NT2/D1 (cell line): ENCODE results near the gene AGAP1.
A peak's percentile ranks its signal among the peaks of the same experiment; 100 is the strongest.

ENCODE experiments used
- DNase-seq: peaks from one replicate; pipeline ENCODE4 v3.0.0-alpha.2; 2011; ENCODE audit warnings: low read depth, low spot score
- H3K27me3 ChIP-seq: 2 replicates; pipeline ENCODE4 v1.6.0; 2011; ENCODE audit warnings: mild to moderate bottlenecking; ENCODE audit not compliant: insufficient read length, insufficient read depth
- H3K36me3 ChIP-seq: 2 replicates; pipeline ENCODE4 v1.6.1; 2011; ENCODE audit warnings: mild to moderate bottlenecking, low read length, mixed read lengths; ENCODE audit not compliant: insufficient read depth, insufficient read length
- H3K4me1 ChIP-seq: 2 replicates; pipeline ENCODE4 v1.5.1; 2011; ENCODE audit not compliant: insufficient read depth, insufficient read length
- H3K4me3 ChIP-seq: 2 replicates; pipeline ENCODE4 v1.5.1; 2011; ENCODE audit warnings: low read depth; ENCODE audit not compliant: insufficient read length
- H3K9ac ChIP-seq: 2 replicates; pipeline ENCODE4 v1.6.0; 2011; ENCODE audit warnings: low read depth; ENCODE audit not compliant: insufficient read length
- H3K9me3 ChIP-seq: 2 replicates; pipeline ENCODE4 v1.5.1; 2011; ENCODE audit warnings: mild to moderate bottlenecking, low read length; ENCODE audit not compliant: insufficient read depth
- SUZ12 ChIP-seq: IDR thresholded peaks from 2 replicates; pipeline ENCODE4 v1.6.1; 2011; ENCODE audit not compliant: insufficient read length, insufficient read depth; ENCODE audit errors: extremely low read depth
- YY1 ChIP-seq: IDR thresholded peaks from 2 replicates; pipeline ENCODE4 v1.6.1; 2011; ENCODE audit not compliant: insufficient read length, insufficient read depth
- ZNF274 ChIP-seq: IDR thresholded peaks from 2 replicates; pipeline ENCODE4 v1.6.1; 2011; ENCODE audit warnings: mild to moderate bottlenecking, low read depth, low read length

AGAP1 gene

GRCh38 chr2:235458839-235459273 is 35.0 kb upstream of the AGAP1 start:
- TF ChIP-seq ZNF274 (no peak), SUZ12 (no peak), YY1 (no peak)
- peaks cover 4% of the 10 kb centered on the region for H3K4me1 ChIP-seq
- H3K27me3 ChIP-seq, result no peaks in the 10 kb centered on the region
- no peaks in the 10 kb centered on the region for H3K9me3 ChIP-seq
- peak; percentile 22 for DNase-seq
- H3K36me3 ChIP-seq, result no peaks in the 10 kb centered on the region
- H3K9ac ChIP-seq, result no peak overlapping the region
- H3K4me3 ChIP-seq, result no peak overlapping the region

DNA sequence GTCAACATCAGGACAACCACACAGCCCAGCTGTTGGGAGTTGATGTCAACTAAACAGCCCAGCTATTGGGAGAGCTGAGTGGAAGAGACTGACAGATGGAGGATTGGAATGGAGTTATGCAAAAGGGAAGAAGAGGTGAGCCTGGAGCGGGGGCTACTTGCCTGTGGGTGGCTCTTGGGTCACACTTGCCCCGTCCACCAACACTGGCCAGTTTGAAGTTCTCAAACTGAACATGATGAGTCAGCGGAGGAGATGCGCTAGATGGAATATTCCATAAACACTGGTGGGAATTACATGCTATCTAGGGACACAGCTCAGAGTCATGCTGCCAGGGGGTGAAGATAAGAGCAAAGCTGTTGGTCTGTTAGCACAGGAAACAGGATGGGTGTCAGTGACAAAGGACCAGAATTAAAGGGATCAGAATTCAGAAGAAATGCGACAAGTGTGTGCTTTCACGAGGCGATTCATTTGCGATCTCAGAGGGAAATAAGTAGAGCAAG is 33.2 kb upstream of the AGAP1 start:
- TF ChIP-seq YY1 (no peak), SUZ12 (no peak), ZNF274 (no peak)
- H3K4me1 ChIP-seq, result peaks cover 4% of the 10 kb centered on the region
- no peak overlapping the region for H3K9ac ChIP-seq
- H3K4me3 ChIP-seq, result no peak overlapping the region
- H3K27me3 ChIP-seq, result no peaks in the 10 kb centered on the region
- DNase-seq, result no peak
- no peaks in the 10 kb centered on the region for H3K36me3 ChIP-seq
- no peaks in the 10 kb centered on the region for H3K9me3 ChIP-seq

DNA sequence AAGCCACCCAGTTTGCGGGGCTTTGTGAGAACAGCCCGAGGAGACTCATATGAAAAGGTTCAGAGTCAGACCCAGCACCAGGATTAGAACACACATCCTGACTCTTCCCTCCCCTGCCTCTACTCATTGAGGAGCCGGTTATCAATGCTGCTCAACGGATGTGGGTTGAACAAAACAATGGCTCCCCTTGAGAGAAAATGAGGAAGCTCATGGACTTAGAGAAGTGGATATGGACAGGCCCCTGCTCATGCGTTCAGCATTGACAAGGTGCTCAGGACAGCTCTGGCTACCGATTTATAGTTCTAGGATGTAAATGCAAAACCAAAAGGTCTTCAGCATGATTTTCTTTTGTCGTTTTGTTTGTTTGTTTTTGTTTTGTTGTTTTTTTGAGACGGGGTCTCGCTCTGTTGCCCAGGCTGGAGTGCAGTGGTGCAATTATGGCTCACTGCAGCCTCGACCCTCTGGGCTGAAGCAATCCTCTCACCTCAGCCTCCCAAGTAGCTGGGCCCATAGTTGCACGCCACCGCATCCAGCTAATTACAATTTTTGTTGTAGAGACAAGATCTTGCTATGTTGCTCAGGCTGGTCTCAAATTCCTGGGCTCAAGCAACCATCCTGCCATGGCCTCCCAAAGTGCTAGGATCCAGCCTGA is 32.0 kb upstream of the AGAP1 start:
- DNase-seq, result no peak
- no peaks in the 10 kb centered on the region for H3K9me3 ChIP-seq
- no peak overlapping the region for H3K9ac ChIP-seq
- H3K4me1 ChIP-seq, result peaks cover 4% of the 10 kb centered on the region
- TF ChIP-seq SUZ12, result no peak
- TF ChIP-seq ZNF274, result no peak
- no peak for TF ChIP-seq YY1
- no peaks in the 10 kb centered on the region for H3K36me3 ChIP-seq
- no peak overlapping the region for H3K4me3 ChIP-seq
- no peaks in the 10 kb centered on the region for H3K27me3 ChIP-seq

DNA sequence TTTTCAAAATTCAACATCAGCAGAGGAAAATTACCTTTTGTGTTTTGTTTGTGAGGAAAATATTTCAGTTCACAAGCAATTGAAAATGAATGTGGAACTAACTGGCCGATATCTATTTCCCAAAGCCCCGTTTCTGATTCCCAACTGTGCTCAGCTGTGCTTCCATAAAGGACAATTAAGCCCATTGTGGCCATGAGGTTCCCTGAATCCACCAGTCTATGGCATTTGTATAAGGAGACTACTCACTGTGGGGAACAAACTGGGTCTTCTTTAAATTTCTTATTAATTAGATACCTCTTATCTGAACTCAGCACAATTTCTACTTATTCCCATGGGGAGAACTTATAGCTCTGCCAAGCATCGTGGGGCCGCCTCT is 31.4 kb upstream of the AGAP1 start:
- no peak for TF ChIP-seq SUZ12
- TF ChIP-seq YY1, result no peak
- TF ChIP-seq ZNF274, result no peak

DNA sequence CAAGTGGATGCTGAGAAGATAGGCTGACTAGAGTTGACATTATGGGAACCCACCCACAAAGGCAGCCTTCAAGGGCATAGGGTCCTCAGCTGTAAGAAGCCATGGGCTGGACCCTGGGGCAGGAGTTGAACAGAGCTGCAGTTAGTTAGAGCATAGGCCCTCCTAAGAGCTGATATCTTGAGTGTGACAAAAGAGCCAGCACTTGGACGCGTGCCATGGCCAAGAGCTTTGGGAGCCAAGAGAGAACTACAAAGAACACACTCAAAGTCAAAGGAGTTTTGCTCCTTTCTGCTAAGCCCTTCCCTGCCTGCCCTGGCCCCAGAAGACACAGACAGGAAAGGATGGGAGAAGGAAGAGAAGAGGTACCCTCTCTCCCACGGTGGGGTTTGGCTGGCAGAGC is 29.9 kb upstream of the AGAP1 start:
- TF ChIP-seq ZNF274 (no peak), YY1 (no peak), SUZ12 (no peak)
- H3K4me3 ChIP-seq, result no peak overlapping the region
- no peak for DNase-seq
- H3K4me1 ChIP-seq, result peaks cover 1% of the 10 kb centered on the region
- no peaks in the 10 kb centered on the region for H3K36me3 ChIP-seq
- H3K27me3 ChIP-seq, result no peaks in the 10 kb centered on the region
- no peak overlapping the region for H3K9ac ChIP-seq
- no peaks in the 10 kb centered on the region for H3K9me3 ChIP-seq

More for the DNA sequence above, 31.4 kb upstream of the AGAP1 start:
- H3K36me3 ChIP-seq, result no peaks in the 10 kb centered on the region
- H3K9me3 ChIP-seq, result no peaks in the 10 kb centered on the region
- H3K27me3 ChIP-seq, result no peaks in the 10 kb centered on the region
- no peak overlapping the region for H3K9ac ChIP-seq
- no peak for DNase-seq
- peaks cover 4% of the 10 kb centered on the region for H3K4me1 ChIP-seq
- no peak overlapping the region for H3K4me3 ChIP-seq

- no peak overlapping the region for H3K9ac ChIP-seq
- H3K4me3 ChIP-seq, result no peak overlapping the region
- H3K27me3 ChIP-seq, result no peaks in the 10 kb centered on the region
- TF ChIP-seq YY1 (no peak), SUZ12 (no peak), ZNF274 (no peak)
- H3K4me1 ChIP-seq, result peaks cover 3% of the 10 kb centered on the region
- no peak for DNase-seq
- no peaks in the 10 kb centered on the region for H3K9me3 ChIP-seq
- H3K36me3 ChIP-seq, result no peaks in the 10 kb centered on the region
Observed at GRCh38 chr2:235467588-235467987, 26.3 kb upstream of the AGAP1 start.

DNA sequence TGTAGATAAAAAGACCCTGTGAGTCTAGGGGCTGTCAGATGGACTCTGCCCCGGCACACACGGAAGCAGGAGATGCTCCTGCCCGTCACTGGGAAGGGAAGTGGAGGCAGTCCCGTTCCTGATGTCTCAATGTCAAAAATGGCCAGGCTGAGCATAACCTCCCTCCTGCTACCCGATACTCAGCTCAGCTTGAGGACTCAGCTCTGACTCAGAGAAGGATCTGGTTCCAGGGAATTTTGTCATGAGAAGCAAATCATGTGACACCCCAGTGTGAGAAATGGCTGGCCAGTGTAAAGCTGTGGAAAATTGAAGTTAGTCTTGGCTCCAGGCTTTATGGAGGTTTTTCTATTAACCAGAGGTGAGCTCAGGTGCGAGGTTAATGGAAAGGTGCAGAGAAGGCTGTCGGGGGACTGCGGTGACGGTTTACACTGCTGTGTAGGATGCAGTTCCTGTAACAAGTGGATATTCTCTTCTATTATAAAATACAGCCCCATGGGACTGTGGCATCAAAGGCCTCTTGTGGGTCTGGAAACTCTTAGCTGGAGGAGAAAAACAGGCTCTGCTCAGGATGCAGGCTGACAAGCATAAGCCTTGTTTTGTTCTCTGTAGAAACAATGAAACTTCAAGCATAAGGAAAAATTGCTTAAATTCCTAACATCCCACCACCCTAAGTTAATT is 24.7 kb upstream of the AGAP1 start:
- no peak for DNase-seq
- H3K4me3 ChIP-seq, result no peak overlapping the region
- TF ChIP-seq ZNF274 (no peak), YY1 (no peak), SUZ12 (no peak)

More for the DNA sequence above, 24.7 kb upstream of the AGAP1 start:
- Histone ChIP-seq H3K27me3 (no peaks in the 10 kb centered on the region), H3K9me3 (no peaks in the 10 kb centered on the region), H3K9ac (no peak overlapping the region), H3K36me3 (no peaks in the 10 kb centered on the region), H3K4me1 (peaks cover 3% of the 10 kb centered on the region)
